HG03039 (cell line): ENCODE measurements around the gene CDK5R1.
"Not testable (repeated sequence)": the region's sequence is repeated elsewhere in the genome, so short reads cannot be mapped to it uniquely, and the experiment has no call there.

ENCODE experiments used
- ATAC-seq: cut with Tn5 transposase; IDR thresholded peaks from one replicate; pipeline ENCODE4 v1.9.1; 2021; ENCODE audit warnings: mild to moderate bottlenecking, moderate library complexity; ENCODE audit not compliant: unreplicated experiment

CDK5R1 gene

GRCh38 chr17:32486701-32487472 is at the start of gene CDK5R1:
Gene CDK5R1, plus strand, starts transcription at chr17:32486993. Its CDS starts 628 bp downstream, at chr17:32487621.
- ATAC-seq: peak; percentile 35

- ATAC-seq: no peak
Measured at GRCh38 chr17:32440722-32441121, 46.1 kb upstream of the CDK5R1 start.

- no peak for ATAC-seq
Measured at GRCh38 chr17:32441886-32442285, 44.9 kb upstream of the CDK5R1 start.

GRCh38 chr17:32443827-32444300 is 42.9 kb upstream of the CDK5R1 start:
- ATAC-seq: no peak

- ATAC-seq: peak; percentile 93
Measured at GRCh38 chr17:32444301-32445073, 42.3 kb upstream of the CDK5R1 start, which contains the start of gene PSMD11. Gene PSMD11, plus strand, starts transcription at chr17:32444510. Its CDS starts 14 bp downstream, at chr17:32444524.

- ATAC-seq: no peak
Measured at GRCh38 chr17:32445074-32445415, 41.7 kb upstream of the CDK5R1 start.

- ATAC-seq: no peak
Measured at GRCh38 chr17:32445497-32445896, 41.3 kb upstream of the CDK5R1 start.

- ATAC-seq: no peak
Measured at GRCh38 chr17:32445971-32446370, 40.8 kb upstream of the CDK5R1 start.

GRCh38 chr17:32446949-32447348 is 39.8 kb upstream of the CDK5R1 start:
- ATAC-seq: no peak

GRCh38 chr17:32449963-32450362 is 36.8 kb upstream of the CDK5R1 start:
- no peak for ATAC-seq

- not testable (repeated sequence) for ATAC-seq
Measured at GRCh38 chr17:32450379-32450778, 36.4 kb upstream of the CDK5R1 start.

GRCh38 chr17:32451879-32452278 is 34.9 kb upstream of the CDK5R1 start:
- no peak for ATAC-seq

GRCh38 chr17:32452281-32452680 is 34.5 kb upstream of the CDK5R1 start:
- no peak for ATAC-seq

GRCh38 chr17:32453370-32453769 is 33.4 kb upstream of the CDK5R1 start:
- ATAC-seq: no peak

GRCh38 chr17:32458371-32458770 is 28.4 kb upstream of the CDK5R1 start:
- no peak for ATAC-seq

GRCh38 chr17:32460054-32460453 is 26.7 kb upstream of the CDK5R1 start:
- ATAC-seq: no peak

GRCh38 chr17:32461498-32461852 is 25.3 kb upstream of the CDK5R1 start:
- no peak for ATAC-seq

GRCh38 chr17:32461853-32462617 is 24.8 kb upstream of the CDK5R1 start:
- no peak for ATAC-seq

GRCh38 chr17:32463304-32463703 is 23.5 kb upstream of the CDK5R1 start:
- no peak for ATAC-seq

GRCh38 chr17:32464374-32464773 is 22.4 kb upstream of the CDK5R1 start:
- ATAC-seq: no peak

- ATAC-seq: no peak
Measured at GRCh38 chr17:32467949-32468348, 18.8 kb upstream of the CDK5R1 start.
